Fibroblast of lung (primary cell): ENCODE measurements around the gene HOXA1.

Experiments used
- EZH2 ChIP-seq: IDR thresholded peaks from 2 replicates; pipeline ENCODE4 v1.5.1; 2012; ENCODE audit warnings: low read length, control low read depth, mild to moderate bottlenecking; ENCODE audit errors: missing control alignments
- TF ChIP-seq, protein P1 (sequence below), 2 donors: IDR thresholded peaks in 1 of 2; conservative IDR thresholded peaks in 1 of 2; 1 replicate in 1 of 2; 2 replicates in 1 of 2; pipeline ENCODE4 v1.5.1; 2011 to 2012; ENCODE audit warnings: low read length in 2 of 2, control low read depth in 1 of 2, inconsistent platforms in 1 of 2, low read depth in 1 of 2, mild to moderate bottlenecking in 1 of 2

DNA sequence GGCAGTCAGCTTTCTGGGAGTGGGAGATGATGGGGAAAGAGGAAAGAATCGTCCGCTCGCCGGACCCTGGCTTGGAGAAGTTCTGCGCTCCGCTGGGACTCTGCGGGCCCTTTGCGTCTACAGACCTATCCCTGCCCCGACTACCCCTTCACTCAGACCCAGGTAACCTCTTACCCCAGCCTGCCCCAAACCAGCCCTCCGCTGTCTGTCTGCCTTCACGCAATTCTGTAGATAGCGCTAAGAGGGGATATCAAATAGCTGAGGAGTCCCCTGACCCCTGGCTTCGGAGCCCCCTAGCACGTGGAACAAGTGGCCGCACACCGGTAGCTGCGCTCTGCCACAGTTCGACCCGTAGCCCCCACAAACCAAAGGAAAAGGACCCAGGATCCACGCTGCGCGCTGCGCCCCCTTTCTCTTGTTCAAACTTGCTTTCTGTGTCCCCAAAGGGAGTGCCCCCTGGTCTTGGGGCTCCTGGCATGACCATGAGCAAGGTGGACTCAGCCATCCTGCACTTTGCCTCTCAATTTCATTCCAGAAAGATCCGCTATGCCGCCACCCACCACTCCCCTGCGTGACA is 27.8 kb upstream of the HOXA1 start:
- TF ChIP-seq, protein P1, sequence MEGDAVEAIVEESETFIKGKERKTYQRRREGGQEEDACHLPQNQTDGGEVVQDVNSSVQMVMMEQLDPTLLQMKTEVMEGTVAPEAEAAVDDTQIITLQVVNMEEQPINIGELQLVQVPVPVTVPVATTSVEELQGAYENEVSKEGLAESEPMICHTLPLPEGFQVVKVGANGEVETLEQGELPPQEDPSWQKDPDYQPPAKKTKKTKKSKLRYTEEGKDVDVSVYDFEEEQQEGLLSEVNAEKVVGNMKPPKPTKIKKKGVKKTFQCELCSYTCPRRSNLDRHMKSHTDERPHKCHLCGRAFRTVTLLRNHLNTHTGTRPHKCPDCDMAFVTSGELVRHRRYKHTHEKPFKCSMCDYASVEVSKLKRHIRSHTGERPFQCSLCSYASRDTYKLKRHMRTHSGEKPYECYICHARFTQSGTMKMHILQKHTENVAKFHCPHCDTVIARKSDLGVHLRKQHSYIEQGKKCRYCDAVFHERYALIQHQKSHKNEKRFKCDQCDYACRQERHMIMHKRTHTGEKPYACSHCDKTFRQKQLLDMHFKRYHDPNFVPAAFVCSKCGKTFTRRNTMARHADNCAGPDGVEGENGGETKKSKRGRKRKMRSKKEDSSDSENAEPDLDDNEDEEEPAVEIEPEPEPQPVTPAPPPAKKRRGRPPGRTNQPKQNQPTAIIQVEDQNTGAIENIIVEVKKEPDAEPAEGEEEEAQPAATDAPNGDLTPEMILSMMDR (conservative IDR thresholded peaks at IDR 0.05 in 1 of 2, IDR thresholded peaks at IDR 0.05 in 1 of 2; ENCODE audit: low read depth in 1 of 2, low read length in 2 of 2) = no peak
- no peak for TF ChIP-seq EZH2
